Vagina (tissue), 2 donors: ENCODE results near the gene GHRHR.

Experiments
- CTCF ChIP-seq, 3 experiments: fragments of 450-650 bp in 2 of 3; fragments of 200-600 bp in 1 of 3; sonication (generic) in 1 of 3; IDR thresholded peaks; one replicate each; pipeline ENCODE4 v1.5.1; 2017 to 2019; ENCODE audit warnings: antibody characterized with exemption in 3 of 3, mild to moderate bottlenecking in 2 of 3, moderate library complexity in 2 of 3
- POLR2A ChIP-seq, 2 donors: fragments of 450-650 bp; IDR thresholded peaks; one replicate each; pipeline ENCODE4 v1.6.1; 2017; ENCODE audit warnings: antibody characterized with exemption in 2 of 2, mild to moderate bottlenecking in 2 of 2, moderate library complexity in 2 of 2

- TF ChIP-seq CTCF (IDR thresholded peaks at IDR 0.05) = no peak
- no peak for TF ChIP-seq POLR2A (IDR thresholded peaks at IDR 0.05)
Observed at GRCh38 chr7:31006857-31007256, 43.1 kb downstream of the GHRHR start.
